GM18907 (cell line): ENCODE results near the gene RPS25.
"Not testable (repeated sequence)": the region's sequence is repeated elsewhere in the genome, so short reads cannot be mapped to it uniquely, and the experiment has no call there.

Source experiments
- ATAC-seq: cut with Tn5 transposase; IDR thresholded peaks from one replicate; pipeline ENCODE4 v1.9.1; 2021; ENCODE audit warnings: mild to moderate bottlenecking, moderate library complexity; ENCODE audit not compliant: unreplicated experiment

RPS25 gene

GRCh38 chr11:119041821-119042514 is 23.8 kb upstream of the RPS25 start:
- ATAC-seq, result no peak

GRCh38 chr11:119039471-119039870 is 21.3 kb upstream of the RPS25 start:
- ATAC-seq, result not testable (repeated sequence)

- ATAC-seq, result no peak
These were observed 20.7 kb upstream of the RPS25 start for GRCh38 chr11:119038884-119039283.

DNA sequence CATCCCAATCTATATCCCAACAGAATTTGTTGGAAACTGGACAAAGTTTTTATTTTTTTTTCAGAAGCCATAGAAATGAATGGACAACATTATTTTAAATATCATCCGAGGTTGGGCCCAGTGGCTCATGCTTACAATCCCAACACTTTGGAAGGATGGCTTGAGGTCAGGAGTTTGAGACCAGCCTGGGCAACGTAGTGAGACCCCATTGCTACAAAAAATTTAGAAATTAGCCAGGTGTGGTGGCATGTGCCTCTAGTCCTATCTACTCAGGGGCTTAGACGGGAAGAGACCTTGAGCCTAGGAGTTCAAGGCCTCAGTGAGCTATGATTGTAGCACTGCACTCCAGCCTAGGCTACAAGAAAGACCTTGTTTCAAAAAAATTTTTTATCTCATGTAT is 16.7 kb upstream of the RPS25 start:
- no peak for ATAC-seq

DNA sequence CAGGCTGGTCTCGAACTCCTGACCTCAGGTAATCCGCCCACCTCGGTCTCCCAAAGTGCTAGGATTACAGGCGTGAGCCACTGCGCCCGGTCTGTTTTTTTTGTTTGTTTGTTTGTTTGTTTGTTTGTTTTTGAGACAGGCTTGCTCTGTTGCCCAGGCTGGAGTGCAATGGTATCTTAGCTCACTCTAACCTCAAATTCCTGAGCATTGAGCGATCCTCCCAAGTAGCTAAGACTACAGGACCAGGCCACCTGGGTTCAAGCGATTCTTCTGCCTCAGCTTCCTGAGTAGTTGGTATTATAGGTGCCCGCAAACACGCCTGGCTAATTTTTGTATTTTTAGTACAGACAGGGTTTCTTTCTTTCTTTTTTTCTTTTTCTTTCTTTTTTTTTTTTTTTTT is 15.3 kb upstream of the RPS25 start:
- ATAC-seq, result not testable (repeated sequence)

DNA sequence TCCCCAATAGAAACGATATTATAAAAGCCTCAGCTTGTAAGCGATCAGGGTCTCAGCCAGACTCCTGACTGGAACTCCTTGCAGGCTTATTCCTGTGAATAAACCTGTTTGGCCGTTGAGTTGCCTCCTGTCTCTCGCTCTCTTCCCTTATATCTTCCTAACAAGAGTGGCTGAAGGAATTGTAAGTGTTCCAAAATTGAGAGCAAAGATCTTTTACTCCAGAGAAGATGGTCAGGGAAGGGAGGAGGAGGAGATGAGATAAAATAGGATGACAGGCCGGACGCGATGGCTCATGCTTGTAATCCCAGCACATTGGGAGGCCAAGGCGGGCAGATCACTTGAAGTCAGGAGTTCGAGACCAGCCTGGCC is 13.8 kb upstream of the RPS25 start:
- ATAC-seq, result no peak

DNA sequence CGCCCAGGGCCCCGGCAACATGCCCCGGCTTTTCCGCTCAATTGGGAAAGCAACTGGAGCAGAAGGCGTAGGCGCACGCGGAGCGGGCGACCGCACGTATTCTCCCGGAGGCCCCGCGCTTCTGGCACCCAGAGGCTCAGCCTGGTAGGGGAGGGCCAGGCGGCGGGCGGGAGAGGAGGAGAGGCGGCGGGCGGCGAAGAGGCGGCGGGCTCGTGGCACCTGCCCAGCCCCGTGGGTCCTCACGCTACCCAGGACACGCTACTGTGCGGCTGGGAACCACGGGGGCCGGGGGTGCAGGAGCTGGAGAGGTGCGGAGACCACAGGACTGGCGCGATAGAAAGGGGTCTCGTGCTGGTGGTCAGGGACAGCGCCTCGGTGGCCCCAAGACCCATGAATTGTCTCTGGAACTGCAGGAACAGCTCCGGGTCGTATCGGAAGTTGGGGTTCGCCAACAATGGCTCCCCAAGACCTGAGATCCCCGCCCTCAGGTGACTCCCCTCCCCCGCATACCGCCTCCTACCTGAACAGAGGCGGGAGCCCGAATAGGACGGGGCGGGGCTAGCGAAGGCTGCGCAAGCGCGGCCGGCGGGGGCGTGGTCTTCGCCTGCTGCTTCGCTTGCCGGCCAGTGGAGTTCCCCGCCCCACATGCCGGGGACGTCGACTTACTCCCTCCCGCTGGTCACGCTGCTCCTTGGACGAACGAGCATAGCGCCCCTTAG is 12.3 kb upstream of the RPS25 start, which contains the start of gene SLC37A4:
TSS of gene SLC37A4 (minus strand) at position 549 of the 719 bp plus-strand sequence.
- peak; percentile 88 for ATAC-seq

- peak; percentile 17 for ATAC-seq
These were observed 11.8 kb upstream of the RPS25 start for GRCh38 chr11:119030029-119030328.

GRCh38 chr11:119029340-119030028 is 11.3 kb upstream of the RPS25 start:
- ATAC-seq, result peak; percentile 11

- no peak for ATAC-seq
These were observed 10.9 kb upstream of the RPS25 start for GRCh38 chr11:119029069-119029339.

- ATAC-seq, result no peak
These were observed 10.4 kb upstream of the RPS25 start for GRCh38 chr11:119028346-119029068.

DNA sequence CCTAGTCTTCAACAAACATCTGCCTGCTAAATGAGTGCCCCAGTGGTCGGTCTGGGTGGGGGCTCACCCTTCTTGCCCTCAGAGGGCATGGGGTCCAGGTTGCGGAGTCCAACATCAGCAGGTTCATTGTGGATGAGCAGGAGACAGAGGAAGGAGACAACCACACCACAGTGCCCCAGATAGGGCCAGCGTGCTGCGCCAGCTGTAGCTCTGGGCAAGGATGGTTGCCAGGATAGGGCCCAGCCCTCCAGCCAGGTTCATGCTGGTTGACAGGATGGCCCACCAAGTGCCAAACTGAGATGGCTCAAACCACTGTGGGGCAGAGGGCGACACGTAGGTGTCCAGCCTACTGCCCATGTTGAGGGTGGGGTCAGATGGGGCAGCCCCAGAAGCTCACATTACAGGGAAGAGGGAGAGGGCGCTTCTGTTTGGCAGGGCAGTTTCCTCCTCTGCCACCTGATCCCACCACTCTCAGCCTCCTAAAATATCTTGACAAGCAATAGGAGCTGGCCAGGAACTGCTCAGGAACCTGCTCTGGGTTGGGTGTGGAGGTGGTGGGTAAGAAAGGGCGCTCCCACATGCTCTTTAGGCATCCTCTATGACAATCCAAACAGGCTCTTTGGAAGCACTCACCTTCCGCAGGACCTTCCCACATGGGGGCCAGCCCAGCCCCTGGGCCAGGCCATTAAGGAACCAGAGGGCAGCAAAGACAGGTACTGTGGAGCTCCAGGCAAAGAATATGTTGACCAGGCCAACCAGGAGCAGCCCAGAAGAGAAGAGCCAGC is 9.6 kb upstream of the RPS25 start:
- ATAC-seq, result no peak

GRCh38 chr11:119026970-119027369 is 8.8 kb upstream of the RPS25 start:
- ATAC-seq, result no peak

DNA sequence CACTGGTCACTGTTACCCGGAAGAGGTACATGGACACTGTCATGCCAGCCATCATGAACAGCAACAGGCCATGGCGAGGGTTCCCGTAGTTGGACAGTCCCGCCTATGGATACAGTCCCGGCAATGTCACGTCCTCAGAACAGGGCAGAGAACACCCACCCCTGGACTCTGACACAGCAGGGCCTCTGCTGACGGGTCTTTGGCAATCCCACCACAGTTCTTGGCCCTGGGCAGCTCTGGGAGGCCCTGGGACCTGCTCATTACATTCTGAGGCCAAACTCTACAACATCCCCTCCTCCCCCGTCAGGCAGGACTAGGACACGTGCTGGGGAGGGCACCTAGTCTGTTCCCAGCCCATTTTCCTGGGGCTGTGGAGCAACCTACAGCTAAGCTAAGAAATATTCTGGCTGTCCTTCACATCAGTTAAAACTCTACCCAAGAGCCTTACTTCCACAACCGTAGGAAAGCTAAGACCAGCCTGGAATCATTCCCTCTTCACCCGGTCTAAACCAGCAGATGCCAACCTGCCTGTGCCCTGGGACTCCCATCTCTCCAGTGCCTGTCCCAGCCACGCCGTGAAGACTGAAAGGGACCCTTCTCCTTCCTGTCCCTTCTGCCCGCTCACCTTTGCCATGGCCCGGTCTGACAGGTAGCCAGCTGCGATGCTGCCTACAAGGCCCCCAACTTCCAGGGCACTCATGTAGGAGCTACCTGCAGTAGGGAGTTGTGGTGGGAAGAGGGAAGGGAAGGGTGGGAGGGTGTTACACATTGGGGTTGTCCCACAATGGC is 8.0 kb upstream of the RPS25 start:
- no peak for ATAC-seq

DNA sequence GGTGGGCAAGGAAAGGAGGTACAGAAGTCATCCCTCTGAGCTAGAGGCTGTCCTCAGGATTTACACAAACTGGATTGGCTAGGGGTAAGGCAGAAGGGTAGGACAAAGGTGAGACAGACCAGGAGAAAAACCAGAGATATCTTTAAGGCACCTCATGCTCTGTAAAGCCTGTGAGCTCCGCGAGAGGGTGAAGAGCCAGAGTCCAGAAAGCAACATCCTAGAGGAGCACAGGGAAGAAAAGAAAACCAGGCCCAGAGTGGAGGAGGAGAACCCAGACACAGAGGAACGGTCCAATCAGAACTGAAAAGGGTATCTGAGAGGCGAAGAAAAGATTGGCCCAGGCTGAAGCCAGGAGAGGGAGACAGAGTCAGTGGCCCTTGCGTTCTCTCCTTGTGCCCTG is 7.4 kb upstream of the RPS25 start:
- no peak for ATAC-seq

- no peak for ATAC-seq
These were observed 6.9 kb upstream of the RPS25 start for GRCh38 chr11:119025099-119025473.

- no peak for ATAC-seq
These were observed 6.4 kb upstream of the RPS25 start for GRCh38 chr11:119024430-119025098.

DNA sequence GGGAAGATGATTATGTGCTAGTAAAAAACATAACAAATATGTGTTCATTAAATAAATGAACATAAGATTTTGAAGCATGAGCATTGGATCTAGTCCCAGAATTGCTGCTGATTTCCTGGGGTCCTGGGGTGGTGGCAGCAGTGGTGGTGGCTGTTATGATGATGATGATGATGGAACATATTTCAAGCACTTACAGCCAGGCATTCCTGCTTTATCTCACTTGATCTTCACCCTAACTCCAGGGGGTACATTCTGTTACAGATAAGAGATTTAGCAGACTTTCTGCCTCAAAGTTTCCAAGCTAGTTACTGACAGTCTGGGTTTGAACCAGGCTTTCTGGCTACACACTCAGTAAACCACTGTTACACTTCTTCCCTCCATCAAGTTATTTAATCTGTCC is 5.6 kb upstream of the RPS25 start:
- ATAC-seq, result no peak

- no peak for ATAC-seq
These were observed 3.5 kb upstream of the RPS25 start for GRCh38 chr11:119021631-119022030.

DNA sequence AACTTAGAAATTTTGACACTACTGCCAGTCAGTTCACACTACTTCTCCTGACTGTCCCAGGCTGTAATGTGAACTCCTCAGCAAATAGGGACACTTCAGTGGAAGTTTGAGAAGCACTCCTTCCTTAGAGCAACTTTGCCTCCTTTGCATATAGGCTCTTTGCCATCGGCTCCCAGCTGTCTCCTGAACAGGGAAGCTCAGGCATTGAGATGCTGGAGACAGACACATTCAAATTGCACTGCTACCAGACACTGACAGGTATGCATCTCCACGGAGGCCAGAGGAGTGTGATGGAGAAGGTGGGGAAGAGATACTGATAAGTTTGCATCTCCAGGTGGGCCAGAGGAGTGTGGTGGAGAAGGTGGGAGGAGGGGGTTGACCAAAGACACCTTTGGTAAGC is 1.9 kb upstream of the RPS25 start:
- ATAC-seq, result no peak
